Mesenchymal stem cell (in vitro differentiated cells and primary cell): ENCODE results near the gene PANK4.

ENCODE experiments used
- DNase-seq: peaks from one replicate; pipeline ENCODE4 v3.0.0-alpha.2; 2013
- H2AFZ ChIP-seq: one replicate; pipeline ENCODE4 v1.6.1; 2013; ENCODE audit warnings: low read depth, mild to moderate bottlenecking, control low read depth, inconsistent platforms, low read length, moderate library complexity
- H2AK5ac ChIP-seq: 2 replicates; pipeline ENCODE4 v1.6.1; 2013; ENCODE audit warnings: low read length, moderate library complexity, mild to moderate bottlenecking, inconsistent platforms; ENCODE audit not compliant: severe bottlenecking
- H2BK120ac ChIP-seq: one replicate; pipeline ENCODE4 v1.6.1; 2013; ENCODE audit warnings: low read depth, mild to moderate bottlenecking, inconsistent platforms, low read length, moderate library complexity
- H2BK12ac ChIP-seq, 2 experiments: one replicate each; pipeline ENCODE4 v1.6.1; 2013; ENCODE audit warnings: inconsistent platforms in 2 of 2, low read length in 2 of 2, mild to moderate bottlenecking in 2 of 2, moderate library complexity in 2 of 2, control low read depth in 1 of 2
- H2BK15ac ChIP-seq: one replicate; pipeline ENCODE4 v1.6.1; 2013; ENCODE audit warnings: mild to moderate bottlenecking, low read depth, inconsistent platforms; ENCODE audit not compliant: poor library complexity, severe bottlenecking
- H2BK5ac ChIP-seq: 2 replicates; pipeline ENCODE4 v1.6.1; 2013; ENCODE audit warnings: low read depth, mild to moderate bottlenecking, low read length, control low read depth, inconsistent platforms; ENCODE audit not compliant: poor library complexity, severe bottlenecking
- H3K14ac ChIP-seq, 2 experiments: one replicate each; pipeline ENCODE4 v1.6.1; 2013; ENCODE audit warnings: inconsistent platforms in 2 of 2, low read length in 2 of 2, control low read depth in 1 of 2, mild to moderate bottlenecking in 1 of 2, moderate library complexity in 1 of 2
- H3K18ac ChIP-seq, 2 experiments: one replicate each; pipeline ENCODE4 v1.6.1; 2013; ENCODE audit warnings: inconsistent platforms in 2 of 2, low read length in 2 of 2, control low read depth in 1 of 2, low read depth in 1 of 2, mild to moderate bottlenecking in 1 of 2
- H3K23ac ChIP-seq, 2 experiments: one replicate each; pipeline ENCODE4 v1.6.1; 2013; ENCODE audit warnings: inconsistent platforms in 2 of 2, low read length in 2 of 2, mild to moderate bottlenecking in 2 of 2, moderate library complexity in 2 of 2, control low read depth in 1 of 2
- H3K27ac ChIP-seq: 2 replicates; pipeline ENCODE4 v1.5.1; 2013; ENCODE audit warnings: mild to moderate bottlenecking, moderate library complexity, low read length, control low read depth, inconsistent platforms; ENCODE audit not compliant: poor library complexity, severe bottlenecking
- H3K27me3 ChIP-seq, 2 experiments: 2 replicates each; pipeline versions ENCODE4 v1.6.1 to v1.7.0; 2013; ENCODE audit warnings: low read length in 2 of 2, mild to moderate bottlenecking in 2 of 2, moderate library complexity in 2 of 2, control low read depth in 1 of 2, inconsistent platforms in 1 of 2; ENCODE audit not compliant: control insufficient read depth in 1 of 2, insufficient read depth in 1 of 2
- H3K36me3 ChIP-seq, 2 experiments: 2 replicates each; pipeline versions ENCODE4 v1.6.1 to v1.7.0; 2013; ENCODE audit warnings: low read length in 2 of 2, control low read depth in 1 of 2, inconsistent platforms in 1 of 2, low read depth in 1 of 2, mild to moderate bottlenecking in 1 of 2; ENCODE audit not compliant: insufficient read depth in 2 of 2, control insufficient read depth in 1 of 2
- H3K4ac ChIP-seq, 2 experiments: one replicate each; pipeline ENCODE4 v1.6.1; 2013; ENCODE audit warnings: inconsistent platforms in 2 of 2, low read length in 2 of 2, mild to moderate bottlenecking in 2 of 2, moderate library complexity in 2 of 2, control low read depth in 1 of 2, low read depth in 1 of 2
- H3K4me1 ChIP-seq: 2 replicates; pipeline ENCODE4 v1.6.1; 2013; ENCODE audit warnings: low read depth, low read length, control low read depth; ENCODE audit not compliant: control insufficient read depth, insufficient read depth
- H3K4me2 ChIP-seq: 2 replicates; pipeline ENCODE4 v1.6.1; 2013; ENCODE audit warnings: low read length, mild to moderate bottlenecking, inconsistent platforms; ENCODE audit not compliant: poor library complexity, severe bottlenecking
- H3K4me3 ChIP-seq, 2 experiments: 2 replicates each; pipeline versions ENCODE4 v1.5.1 to v1.7.0; 2013; ENCODE audit warnings: low read length in 2 of 2, mild to moderate bottlenecking in 2 of 2, control low read depth in 1 of 2, low read depth in 1 of 2; ENCODE audit not compliant: insufficient read depth in 1 of 2
- H3K79me1 ChIP-seq: replicated peaks from 2 replicates; pipeline ENCODE4 v1.6.1; 2013; ENCODE audit warnings: mild to moderate bottlenecking, control low read depth, low read length, inconsistent platforms; ENCODE audit not compliant: poor library complexity, severe bottlenecking
- H3K9ac ChIP-seq: 2 replicates; pipeline ENCODE4 v1.7.0; 2013; ENCODE audit warnings: mild to moderate bottlenecking, low read length, moderate library complexity
- H3K9me3 ChIP-seq: 2 replicates; pipeline ENCODE4 v1.7.0; 2013; ENCODE audit warnings: mild to moderate bottlenecking, low read length; ENCODE audit not compliant: control insufficient read depth
- H4K8ac ChIP-seq: one replicate; pipeline ENCODE4 v1.6.1; 2013; ENCODE audit warnings: inconsistent platforms, mild to moderate bottlenecking, low read length, moderate library complexity
- H4K91ac ChIP-seq: one replicate; pipeline ENCODE4 v1.6.1; 2013; ENCODE audit warnings: mild to moderate bottlenecking, low read length, inconsistent platforms
- WGBS: methylation state at CpG from one replicate; pipeline ENCODE4 v1.1.7; 2013; ENCODE audit warnings: mixed read lengths; 5-methylcytosine and 5-hydroxymethylcytosine counted together

PANK4 gene

DNA sequence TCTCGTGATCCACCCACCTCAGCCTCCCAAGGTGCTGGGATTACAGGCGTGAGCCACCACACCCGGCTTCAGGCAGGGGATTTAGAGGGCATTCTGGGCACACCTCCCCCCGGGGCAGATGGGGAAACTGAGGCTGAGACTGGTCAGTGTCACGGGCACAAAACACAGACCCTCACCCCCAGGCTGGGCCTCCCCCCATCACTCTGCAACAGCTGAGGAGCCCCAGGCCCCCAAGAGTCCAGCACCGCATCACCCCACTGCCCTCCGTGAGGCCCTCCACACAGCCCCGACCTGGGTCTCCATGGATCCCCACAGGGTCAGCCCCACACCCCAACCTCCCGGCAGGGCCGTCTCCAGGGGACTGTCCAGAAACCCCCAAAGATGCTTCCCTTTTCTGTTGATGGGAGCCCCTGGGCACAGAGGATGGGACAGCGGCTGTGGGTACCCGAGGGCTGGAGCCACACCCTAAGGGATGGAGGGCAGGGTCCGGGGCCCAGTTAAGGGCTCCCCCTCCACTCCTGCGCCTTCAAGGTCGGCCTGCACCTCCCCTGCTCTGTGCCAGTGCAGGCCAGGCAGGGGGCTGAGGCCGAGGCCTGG lies 40.8 kb upstream of the PANK4 start:
- no peak overlapping the region for H3K27ac ChIP-seq
- H3K4me1 ChIP-seq = peaks cover 9% of the 10 kb centered on the region
- no peak overlapping the region for H4K91ac ChIP-seq
- H3K4ac ChIP-seq = no peak overlapping the region
- DNase-seq = no peak
- WGBS = 85% methylated on average over 16 of the region's 16 CpGs
- H3K9me3 ChIP-seq = no peaks in the 10 kb centered on the region
- H3K18ac ChIP-seq = no peak overlapping the region
- no peaks in the 10 kb centered on the region for H3K79me1 ChIP-seq
- no peak overlapping the region for H2AFZ ChIP-seq
- no peak overlapping the region for H2BK12ac ChIP-seq
- H2BK120ac ChIP-seq = no peak overlapping the region
- H2BK15ac ChIP-seq = no peak overlapping the region
- no peak overlapping the region for H2AK5ac ChIP-seq
- H3K36me3 ChIP-seq = peaks cover 5 to 12% of the 10 kb centered on the region in 2 experiments
- H3K14ac ChIP-seq = no peak overlapping the region
- H3K9ac ChIP-seq = no peak overlapping the region
- no peak overlapping the region for H4K8ac ChIP-seq
- H3K4me2 ChIP-seq = no peak overlapping the region
- H3K4me3 ChIP-seq = no peak overlapping the region
- H3K27me3 ChIP-seq = peaks cover 5 to 41% of the 10 kb centered on the region in 2 experiments
- no peak overlapping the region for H3K23ac ChIP-seq
- no peak overlapping the region for H2BK5ac ChIP-seq

DNA sequence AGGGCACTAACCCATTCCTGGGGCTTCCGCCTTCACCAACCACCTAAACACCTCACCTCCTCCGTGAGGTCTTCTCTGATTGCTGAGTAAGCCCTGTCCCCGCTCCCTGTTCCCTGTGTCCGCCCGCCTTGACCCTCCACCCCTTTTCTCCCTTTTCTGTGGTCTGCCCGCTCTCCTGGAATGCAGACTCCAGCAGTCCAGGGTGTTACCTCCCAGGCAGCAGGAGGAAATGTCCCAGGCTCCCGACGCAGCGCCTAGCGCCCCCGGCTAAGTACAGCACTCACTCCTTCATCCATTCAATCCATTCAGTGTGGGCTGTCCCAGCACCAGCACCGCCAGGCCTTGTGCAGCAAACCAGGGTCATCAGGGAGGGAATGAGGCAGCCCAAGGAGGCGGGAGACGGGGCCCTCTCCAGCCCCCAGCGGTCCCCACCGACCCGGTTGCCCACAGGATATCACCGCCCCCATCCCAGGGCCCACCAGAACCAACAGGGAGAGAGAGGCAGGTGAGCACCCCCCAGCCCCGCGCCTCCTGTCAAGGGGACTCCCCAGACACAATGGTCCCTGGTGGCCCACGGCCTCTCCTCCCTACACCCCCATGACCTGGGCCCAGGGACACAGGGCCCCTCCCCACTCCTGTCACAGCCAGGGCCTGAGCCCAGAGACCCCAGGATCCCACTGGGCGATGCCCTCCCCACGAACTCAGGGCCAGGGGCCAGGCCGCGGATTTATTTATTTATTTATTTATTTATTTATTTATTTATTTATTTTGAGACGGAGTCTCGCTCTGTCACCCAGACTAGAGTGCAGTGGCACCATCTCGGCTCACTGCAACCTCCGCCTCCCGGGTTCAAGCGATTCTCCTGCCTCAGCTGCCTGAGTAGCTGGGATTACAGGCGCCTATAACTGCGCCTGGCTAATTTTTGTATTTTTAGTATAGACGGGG lies 40.0 kb upstream of the PANK4 start:
- Histone ChIP-seq H3K4me3 (no peak overlapping the region), H3K9ac (no peak overlapping the region), H2BK5ac (no peak overlapping the region), H3K79me1 (no peaks in the 10 kb centered on the region), H4K91ac (no peak overlapping the region), H2BK12ac (no peak overlapping the region), H3K14ac (no peak overlapping the region), H3K23ac (no peak overlapping the region), H3K9me3 (no peaks in the 10 kb centered on the region), H3K18ac (no peak overlapping the region), H2BK15ac (no peak overlapping the region), H2AK5ac (no peak overlapping the region), H2AFZ (no peak overlapping the region), H3K4ac (no peak overlapping the region), H3K27me3 (peaks cover 5 to 40% of the 10 kb centered on the region in 2 experiments), H3K4me2 (no peak overlapping the region), H2BK120ac (no peak overlapping the region), H3K27ac (no peak overlapping the region), H4K8ac (no peak overlapping the region), H3K36me3 (peaks cover 13 to 20% of the 10 kb centered on the region in 2 experiments), H3K4me1 (peaks cover 9% of the 10 kb centered on the region)
- DNase-seq = no peak
- 81% methylated on average over 30 of the region's 34 CpGs for WGBS

DNA sequence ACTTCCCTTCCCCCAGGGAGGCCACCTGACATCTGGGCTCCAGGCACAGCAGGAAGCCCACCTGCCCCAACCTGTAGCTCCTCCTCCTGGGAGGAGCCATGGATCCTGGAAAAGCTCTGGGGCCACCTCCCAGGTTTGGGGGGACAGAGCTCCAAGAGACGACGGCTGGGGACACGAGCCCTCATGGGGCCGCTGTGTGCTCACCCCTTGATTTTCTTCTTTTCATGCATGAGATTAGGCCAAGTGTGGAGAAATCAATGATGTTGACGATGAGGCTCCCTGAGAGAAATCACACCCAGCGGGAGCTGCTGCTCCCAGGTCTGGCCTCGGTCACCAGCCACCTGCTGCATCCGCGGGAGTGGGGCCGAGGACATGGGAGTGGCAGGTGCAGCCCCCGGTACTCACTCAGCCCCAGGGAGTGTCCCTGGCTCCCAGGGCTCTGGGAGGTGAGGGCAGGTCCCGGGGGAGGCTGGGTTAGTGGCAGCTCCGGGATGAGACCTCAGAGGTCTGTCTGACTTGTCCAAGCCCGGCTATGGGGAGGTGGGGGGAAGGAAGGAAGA lies 38.5 kb upstream of the PANK4 start:
- Histone ChIP-seq H3K27me3 (peaks cover 0 to 29% of the 10 kb centered on the region in 2 experiments), H2BK5ac (no peak overlapping the region), H3K4me3 (no peak overlapping the region), H2AK5ac (no peak overlapping the region), H3K9ac (no peak overlapping the region), H2BK120ac (no peak overlapping the region), H3K79me1 (no peaks in the 10 kb centered on the region), H2BK12ac (no peak overlapping the region), H3K4me2 (no peak overlapping the region), H3K18ac (no peak overlapping the region), H2AFZ (no peak overlapping the region), H3K4ac (no peak overlapping the region), H2BK15ac (no peak overlapping the region), H4K91ac (no peak overlapping the region), H3K14ac (no peak overlapping the region), H3K23ac (no peak overlapping the region), H3K36me3 (peaks cover 26 to 34% of the 10 kb centered on the region in 2 experiments), H3K9me3 (no peaks in the 10 kb centered on the region), H3K4me1 (peaks cover 9% of the 10 kb centered on the region), H4K8ac (no peak overlapping the region), H3K27ac (no peak overlapping the region)
- no peak for DNase-seq
- 82% methylated on average over 14 of the region's 14 CpGs for WGBS
